AG08396 (cell line): ENCODE data around the gene CCDC117.

Source experiments
- DNase-seq: peaks from one replicate; pipeline ENCODE4 v3.0.0; 2012; ENCODE audit warnings: low spot score, mixed read lengths

CCDC117 gene

DNA sequence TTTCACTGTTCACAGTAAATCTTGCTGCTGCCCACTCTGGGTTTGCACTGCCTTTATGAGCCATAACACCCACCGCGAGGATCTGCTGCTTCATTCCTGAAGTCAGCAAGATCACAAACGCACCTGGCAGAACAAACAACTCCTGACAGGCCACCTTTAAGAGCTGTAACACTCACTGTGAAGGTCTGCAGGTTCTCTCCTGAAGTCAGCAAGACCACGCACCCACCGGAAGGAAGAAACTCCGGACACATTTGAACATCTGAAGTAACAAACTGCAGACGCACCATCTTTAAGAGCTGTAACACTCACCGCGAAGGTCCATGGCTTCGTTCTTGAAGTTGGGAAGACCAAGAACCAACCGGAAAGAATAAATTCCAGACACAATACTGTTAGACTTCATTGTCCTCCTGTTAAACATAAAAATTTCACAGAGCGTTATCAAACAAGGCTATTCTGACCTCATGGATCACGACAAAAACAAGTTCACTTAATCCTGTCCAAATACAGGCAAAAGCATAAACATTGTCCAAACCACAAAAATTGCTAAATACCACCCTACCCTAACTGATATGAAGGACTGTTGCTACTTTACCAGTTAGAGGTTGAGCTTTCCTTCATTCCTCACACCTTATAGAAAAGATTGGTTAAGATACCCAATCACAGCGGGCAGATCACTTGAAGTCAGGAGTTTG, 3.0 kb upstream of the CCDC117 start:
- DNase-seq, result no peak

DNA sequence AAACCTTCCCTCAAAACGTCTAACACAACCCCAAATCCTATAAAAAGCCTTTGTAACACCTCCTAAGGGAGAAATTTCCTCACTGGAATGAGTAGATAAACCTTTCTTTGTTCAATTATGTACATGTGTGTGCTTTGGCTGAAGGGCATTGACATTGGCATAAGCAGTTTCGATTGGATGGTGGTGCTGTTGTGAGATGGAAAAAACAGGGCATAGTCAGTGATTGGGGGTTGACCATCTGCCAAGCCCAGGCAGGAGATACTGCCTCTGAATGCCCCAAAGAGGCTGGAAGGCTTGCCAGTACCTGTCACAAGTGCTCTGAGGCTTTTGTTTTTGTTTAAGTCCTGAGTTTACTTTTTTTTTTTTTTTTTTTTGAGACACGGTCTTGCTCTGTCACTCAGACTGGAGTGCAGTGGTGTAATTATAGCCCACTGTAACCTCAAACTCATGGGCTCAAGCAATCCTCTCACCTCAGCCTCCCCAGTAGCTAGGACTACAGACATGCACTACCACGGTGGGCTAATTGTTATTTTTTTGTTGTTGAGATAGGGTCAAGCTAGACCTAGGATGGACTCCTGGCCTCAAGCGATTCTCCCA, 1.2 kb upstream of the CCDC117 start:
- DNase-seq, result no peak

DNA sequence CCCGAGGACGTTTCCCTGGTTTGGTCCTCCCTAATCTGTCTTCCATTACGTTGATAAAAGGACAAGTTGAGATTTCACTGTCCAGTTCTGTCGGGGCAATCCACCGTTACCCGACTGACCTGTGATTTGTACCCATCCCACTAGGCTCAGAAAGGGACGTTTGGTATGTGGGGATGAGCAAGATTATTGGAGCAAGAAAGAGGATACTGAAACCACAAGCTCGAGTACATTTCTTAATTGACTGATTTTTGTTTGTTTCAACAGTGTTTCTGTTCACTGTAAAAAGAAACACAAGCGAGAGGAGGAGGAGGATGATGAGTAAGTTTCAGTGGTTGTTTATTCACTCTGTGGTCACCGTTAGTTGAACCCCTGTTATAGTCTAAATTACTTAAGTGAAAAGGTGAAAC, 969 bp downstream of the CCDC117 start:
- DNase-seq, result peak; percentile 69

DNA sequence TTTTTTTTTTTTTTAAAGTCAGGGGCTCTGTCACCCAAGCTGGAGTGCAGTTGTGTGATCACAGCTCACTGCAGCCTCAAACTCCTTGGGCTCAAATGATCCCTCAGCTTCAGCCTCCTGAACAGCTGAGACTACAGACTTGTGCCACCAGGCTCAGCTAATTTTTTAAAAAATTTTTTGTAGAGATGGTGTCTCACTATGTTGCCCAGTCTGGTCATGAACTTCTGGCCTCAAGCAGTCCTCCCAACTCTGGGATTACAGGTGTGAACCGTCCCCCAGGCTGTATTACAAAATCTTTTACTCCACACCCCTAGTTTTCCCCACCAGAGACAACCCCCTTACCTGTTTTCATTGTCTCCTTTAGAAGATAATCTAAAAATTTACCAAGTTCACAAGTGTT, 1.9 kb downstream of the CCDC117 start:
- DNase-seq, result no peak

DNA sequence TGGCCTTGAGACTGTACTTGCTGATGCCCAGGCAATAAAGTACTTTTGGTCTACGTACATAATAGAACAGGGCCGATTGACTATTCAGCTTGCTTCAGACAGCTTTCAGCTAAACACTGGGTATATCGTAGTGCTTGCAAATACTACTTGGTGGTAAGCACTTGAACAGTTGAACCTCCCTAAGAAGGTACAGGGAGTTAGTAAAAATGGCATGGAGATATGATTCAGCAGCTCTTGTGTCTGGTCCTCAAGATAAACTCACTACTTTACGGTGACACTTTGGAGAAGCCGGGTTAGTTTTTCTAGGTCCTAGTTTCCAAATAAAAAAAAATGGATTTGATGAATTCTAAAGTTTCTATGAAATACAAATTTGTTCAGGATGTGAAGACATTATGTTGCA, 7.3 kb downstream of the CCDC117 start:
- no peak for DNase-seq

DNA sequence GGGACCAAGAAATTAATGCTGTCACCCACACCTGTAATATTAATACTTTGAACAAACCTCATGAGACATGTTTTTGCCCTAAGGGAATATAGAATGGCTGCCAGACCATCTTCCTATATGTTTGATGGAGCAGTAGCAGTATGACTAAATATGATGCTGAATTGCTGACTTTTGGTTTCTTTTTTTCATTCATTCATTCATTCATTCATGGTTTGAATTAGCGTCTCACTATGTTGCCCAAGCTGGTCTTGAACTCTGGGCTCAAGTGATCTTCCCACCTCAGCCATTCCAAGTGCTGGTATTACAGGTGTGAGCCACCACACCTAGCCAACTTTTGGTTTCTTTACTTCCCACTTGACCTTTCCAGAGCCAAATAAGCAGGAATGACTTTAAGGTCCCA, 7.8 kb downstream of the CCDC117 start:
- DNase-seq, result no peak

DNA sequence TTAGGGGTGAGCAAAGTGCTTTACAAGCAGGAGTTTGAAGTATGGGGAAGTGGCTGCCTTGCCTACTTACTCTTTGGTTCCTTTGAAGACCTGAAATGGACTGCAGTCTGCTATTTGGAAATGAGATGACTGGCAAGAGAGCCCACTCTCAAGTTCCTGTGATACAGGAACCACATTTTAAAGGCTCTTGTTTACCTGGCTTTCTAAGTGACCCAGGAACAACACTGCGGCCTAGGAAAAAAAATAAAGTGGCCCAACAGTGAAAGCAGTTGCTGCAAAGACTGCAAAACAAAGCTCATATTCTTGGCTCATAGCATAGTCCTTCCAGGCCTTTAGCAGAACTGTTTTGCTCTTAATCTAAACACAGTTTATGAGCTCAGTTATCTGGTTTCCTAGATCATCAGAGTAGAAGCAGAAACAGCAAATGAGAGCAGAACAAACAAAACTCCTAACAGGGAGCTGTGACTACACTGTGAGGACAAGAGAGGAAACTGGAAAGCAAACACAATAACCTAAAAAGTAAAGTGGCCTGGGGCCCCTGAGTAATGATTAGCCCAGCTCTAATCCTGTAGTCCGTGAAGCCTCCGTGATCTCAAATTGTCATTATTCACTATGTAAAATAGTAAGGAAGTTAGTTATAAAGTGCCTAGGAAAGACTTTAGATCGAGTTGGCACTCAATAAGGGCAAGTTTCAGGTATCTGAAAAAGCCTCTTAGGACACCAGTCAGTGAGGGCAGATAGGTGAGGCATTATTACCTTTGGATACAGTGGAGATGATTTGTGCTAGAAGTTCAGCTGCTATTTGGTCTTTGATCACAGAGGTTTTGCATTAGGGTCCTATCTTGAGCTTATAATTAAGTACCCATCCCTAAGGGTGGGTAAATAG, 11.5 kb downstream of the CCDC117 start:
- no peak for DNase-seq

DNA sequence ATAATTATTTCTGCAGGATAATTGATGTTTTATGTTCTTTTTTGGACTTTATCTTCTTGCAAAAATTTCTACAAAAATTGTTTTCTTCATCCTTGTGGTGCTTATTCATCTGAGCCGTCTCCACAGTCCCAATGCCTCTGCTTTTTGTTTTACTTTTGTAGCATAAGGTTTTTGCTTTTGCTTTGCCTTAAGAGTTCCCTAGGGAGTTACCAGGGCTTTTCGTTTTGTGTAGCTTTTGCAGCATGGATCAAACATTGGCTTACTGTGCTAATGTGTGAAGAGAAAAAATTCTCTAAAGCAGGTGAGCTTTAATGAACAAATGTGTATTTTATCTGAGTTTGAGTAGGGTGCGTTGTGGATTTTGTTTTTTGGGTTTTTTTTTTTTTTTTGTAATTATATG, 16.1 kb downstream of the CCDC117 start:
- DNase-seq, result no peak

DNA sequence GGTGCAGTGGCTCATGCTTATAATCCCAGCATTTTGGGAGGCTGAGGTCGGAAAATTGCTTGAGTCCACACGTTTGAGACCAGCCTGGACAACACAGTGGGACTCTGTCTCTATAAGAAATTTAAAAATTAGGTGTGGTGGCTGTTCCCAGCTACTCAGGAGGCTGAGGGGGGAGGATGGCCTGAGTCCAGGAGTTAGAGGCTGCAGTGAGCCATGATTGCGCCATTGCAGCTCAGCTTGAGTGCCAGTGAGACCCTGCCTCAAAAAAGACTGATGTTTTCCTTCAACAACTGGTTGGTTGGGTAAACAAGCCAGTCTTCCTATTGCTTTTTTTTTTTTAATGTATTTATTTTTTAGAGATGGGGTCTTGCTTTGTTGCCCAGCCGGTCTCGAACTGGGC, 18.6 kb downstream of the CCDC117 start:
- DNase-seq, result no peak

DNA sequence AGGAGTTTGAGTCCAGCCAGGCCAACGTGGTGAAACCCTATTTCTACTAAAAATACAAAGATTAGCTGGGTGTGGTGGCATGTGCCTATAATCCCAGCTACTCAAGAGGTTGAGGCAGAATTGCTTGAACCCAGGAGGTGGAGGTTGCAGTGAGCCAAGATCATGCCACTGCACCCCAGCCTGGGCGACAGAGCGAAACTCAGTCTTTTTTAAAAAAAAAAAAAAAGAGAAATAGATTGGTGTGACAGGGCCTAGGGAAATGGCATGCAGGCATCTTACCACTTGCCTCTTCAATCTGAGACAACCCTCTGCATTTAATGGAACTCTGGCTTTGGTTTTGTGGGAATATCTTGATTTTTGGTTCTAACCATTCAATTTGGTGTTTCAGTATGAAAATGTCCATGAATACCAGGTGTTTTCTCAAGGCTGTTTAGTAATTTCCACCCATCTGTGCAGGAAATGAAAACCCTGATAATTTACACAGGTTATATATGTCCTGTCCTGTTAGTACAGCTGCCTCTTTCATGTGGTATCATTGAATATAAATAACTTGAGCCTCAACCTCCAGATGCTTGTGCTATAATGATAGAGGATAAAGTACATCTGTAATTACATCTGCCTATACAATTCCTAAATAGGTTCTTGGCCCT, 19.5 kb downstream of the CCDC117 start:
- no peak for DNase-seq

DNA sequence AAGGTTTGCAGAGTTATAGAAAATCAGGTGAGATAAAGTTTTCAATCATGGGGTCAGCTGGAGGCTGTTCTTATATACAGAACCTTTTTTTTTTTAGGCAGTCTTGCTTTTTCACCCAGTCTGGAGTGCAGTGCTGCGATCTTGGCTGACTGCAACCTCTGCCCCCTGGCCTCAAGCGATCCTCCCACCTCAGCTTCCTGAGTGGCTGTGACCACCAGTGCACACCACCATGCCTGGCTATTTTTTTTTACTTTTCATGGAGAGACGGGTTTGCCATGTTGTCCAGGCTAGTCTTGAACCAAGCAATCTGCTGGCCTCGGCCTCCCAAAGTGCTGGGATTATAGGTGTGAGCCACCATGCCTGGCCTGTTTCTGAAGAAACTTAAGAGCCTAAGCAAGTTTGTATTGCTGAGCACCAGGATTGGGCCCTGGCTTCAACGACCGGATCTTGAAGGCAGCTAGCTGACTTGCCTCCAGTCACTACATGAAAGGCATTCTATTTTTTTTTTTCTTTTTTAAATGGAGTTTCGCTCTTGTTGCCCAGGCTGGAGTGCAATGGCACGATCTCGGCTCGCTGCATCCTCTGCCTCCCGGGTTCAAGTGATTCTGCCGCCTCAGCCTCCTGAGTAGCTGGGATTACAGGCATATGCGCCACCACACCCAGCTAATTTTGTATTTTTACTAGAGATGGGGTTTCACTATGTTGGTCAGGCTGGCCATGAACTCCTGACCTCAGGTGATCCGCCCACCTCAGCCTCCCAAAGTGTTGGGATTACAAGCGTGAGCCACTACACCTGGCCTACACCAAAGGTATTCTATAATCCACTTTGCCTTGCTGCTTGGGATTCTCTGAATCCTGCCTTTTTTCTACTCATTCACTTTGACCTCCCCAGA, 20.2 kb downstream of the CCDC117 start:
- DNase-seq, result no peak

DNA sequence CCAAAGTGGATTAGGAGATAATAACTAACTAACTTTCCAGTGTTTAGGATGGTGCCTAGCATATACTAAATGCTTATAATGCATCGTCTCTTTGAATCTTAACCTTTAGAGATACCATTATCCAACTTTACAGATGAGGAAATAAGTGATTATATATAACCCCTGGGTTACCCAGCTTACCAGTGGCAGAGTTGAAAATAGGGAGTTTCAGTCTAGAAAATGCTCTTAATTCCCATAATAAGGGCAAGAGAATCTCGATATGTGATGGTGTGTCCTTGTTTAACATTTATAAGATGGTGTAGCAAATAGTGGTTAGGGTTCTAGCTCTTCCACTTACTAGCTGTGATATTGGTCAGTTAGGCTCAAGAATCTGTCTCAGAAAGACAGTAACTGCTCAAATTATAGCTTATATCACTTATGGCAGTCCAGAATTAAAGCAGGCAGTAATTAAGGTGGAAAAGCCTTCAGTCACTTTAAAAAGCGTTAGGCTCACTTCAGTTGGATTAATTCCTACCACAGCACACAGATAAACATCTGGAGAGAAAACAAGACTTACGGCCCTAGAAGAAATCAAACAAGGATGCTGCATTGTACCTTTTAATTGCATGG, 21.6 kb downstream of the CCDC117 start:
- no peak for DNase-seq

DNA sequence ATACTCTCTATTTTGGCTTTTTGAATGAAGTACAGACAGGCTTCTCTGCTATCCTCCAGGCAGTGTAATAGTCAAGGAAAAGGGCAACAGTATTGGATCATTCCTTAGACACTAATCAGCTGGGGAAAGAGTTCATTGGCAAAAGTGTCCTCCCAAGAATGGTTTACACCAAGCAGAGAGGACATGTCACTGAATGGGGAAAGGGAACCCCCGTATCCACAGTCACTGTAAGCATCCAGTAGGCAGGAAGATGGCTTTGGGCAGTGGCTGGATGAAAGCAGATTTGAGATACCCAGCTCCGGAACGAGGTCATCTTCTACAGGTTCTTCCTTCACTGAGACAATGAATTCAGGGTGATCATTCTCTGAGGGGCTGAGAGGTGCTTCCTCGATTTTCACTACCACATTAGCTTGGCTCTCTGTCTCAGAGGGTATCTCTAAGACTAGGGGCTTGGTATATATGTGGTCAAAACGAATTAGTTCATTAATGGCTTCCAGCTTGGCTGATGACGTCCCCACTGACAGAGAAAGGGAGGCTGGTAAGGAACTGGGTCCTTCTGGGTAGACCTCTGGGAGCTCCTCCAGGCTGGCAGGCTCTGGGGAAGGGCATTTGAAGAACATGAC, 22.7 kb downstream of the CCDC117 start:
- no peak for DNase-seq

DNA sequence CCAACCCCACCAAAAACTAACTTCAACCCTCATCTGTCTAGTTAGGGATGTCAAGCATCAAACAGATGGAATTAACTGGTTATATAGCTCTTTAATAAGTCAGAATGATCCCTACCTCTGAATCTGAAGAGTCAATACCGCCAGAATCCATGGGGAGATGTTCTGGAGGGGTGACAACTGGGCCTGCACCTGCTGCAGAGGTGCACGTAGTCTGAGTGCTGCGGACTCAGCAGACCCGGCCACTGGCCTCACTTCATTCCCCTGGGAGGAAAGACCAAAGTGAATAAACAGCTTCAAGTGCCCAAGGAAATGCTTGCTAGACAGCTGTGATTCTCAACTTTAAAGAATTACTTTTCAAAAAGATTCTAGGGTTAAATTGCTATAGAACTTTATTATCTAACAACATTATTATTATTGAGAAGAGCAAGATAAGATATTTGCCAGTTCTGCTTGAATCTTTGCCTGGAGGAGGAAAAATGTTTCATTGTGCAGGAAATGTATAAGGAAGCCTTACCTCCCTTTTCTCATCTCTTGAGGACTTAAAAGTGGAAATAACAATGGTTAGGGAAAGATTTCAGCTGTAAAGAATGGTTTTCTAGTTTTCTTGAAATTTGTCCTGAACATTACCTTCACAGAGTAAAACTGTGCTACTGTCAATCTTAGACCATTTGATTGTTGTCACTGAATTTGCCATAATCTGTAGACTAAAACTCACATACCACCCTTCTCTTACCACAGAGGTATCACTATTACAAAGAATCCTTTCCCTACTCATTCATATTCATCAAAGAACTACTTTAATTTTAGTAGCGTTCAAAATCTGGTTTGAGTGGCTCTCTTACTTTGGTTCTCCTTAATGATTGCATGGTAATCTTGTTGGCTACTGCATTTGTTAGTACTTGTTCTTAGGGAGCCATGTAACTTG, 23.7 kb downstream of the CCDC117 start:
- DNase-seq, result no peak

DNA sequence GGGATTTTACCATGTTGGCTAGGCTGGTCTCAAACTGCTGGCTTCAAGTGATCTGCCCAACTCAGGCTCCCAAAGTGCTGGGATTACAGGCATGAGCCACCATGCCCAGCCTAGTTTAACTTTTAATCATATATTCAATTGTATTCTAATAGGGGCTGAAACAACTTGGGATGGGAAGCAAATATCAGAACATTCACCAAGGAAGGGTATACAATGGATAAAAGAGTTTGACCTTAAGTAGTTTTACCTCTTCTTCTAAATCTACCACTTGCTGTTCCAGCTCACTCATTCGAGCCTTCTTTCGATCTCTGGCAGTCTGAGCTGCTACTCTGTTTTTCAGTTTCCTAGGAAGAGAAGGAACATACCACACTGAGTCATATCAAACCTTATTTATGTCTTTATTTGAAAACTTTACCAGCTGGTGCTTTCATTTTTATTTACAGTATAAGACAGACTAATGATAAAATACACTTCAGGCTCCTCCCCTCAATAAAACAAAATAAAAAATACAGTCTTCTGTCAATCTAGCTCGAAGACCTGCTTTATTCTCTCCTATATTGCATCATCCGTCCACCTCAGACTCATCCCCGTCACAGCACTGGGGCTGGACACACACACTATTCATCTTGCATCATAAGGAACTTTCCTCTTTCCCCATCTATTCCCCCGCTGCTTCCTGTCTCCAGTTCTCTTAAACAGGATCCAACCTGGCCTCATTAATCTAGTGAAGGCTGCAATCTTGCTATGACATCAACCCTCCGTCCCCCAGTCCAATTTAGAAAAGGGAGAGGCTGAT, 26.5 kb downstream of the CCDC117 start:
- peak; percentile 84 for DNase-seq

DNA sequence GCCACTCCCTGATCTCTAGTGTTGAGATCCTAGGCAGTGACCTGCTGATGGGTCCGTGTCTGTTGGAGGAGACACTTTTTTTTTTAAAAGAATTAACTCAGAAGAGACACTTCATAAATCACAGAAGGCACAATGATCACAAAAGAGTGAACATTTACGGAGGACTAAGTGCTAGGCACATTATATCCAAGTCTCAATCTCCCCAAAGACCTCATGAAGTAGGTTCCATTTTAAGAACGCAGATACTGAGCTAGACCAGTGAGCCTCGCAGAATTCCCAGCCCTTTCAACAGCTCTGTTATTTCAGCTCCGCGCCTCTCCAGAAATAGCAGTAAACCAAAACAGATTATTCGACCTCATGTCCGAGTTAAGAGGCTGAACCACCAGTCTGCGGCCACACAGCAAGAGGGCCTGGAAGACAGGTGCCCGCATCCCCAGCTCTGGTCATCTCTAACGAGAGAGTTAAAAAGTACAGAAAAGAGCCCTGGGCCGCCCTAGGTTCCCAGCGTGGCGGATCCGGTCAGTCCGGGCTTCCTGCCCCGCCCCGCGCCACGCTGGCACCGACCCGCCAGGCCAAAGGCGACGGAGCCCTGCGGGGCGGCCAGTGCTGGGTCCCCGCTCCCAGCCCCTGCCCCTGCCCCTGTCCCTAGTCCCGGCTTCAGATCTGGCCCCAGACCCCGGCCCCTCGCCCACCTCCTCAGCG, 27.3 kb downstream of the CCDC117 start:
- DNase-seq, result peak; percentile 79

DNA sequence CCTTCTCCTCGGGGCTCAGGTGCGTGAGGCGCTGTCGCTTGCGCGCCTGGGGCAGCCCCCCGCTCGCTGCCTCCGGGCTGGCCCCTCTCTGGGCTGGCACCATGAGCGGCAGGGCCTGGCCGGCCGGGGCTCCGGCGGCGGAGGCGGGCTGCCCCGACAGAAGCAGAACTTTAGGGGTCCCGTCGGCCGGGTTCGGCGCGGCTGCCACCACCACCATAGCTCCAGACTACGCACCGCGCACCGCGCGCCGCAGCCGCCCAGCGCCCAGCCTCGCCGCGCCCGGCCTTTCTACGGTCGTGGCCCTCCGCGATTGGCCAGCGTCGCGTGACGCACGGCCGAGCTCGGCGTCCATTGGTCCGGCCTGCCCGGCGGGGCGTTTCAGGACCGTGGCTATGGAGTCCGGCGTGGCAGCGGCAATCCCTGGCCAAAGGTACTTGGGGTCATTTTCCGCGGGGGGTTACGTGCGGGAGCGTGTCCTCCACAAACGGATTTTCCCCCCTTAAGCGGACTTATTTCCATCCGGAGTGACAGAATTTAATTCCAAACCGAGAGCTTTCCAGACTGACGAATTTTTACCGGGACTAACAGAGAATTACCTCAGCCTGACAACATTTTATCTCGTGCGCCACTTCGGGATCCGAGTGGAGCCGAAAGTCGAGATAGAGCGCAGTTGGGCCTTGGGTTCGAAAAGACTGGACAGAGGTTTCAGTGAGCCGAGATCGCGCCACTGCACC, 28.0 kb downstream of the CCDC117 start, which contains the start of gene XBP1:
Gene XBP1 (minus strand): TSS at position 262 of the 734 bp plus-strand sequence.
- DNase-seq, result peak; percentile 99
